HEK293 (cell line): ENCODE data around the gene ZCCHC12.

Experiments used
- CTCF ChIA-PET: fragments of 350-600 bp; formaldehyde crosslinking; extraction: SDS; loops from one replicate; lab custom pipeline; 2021; ENCODE audit warnings: antibody characterized with exemption; lab: Yijun Ruan, JAX
- POLR2A ChIA-PET: fragments of 300-600 bp; formaldehyde crosslinking; extraction: SDS; loops from one replicate; lab custom pipeline; 2020; ENCODE audit warnings: antibody characterized with exemption, inconsistent platforms; lab: Yijun Ruan, JAX
- H3K27ac ChIP-seq: fragments of 200-500 bp; sonication (Bioruptor generic); 2 replicates; pipeline ENCODE4 v1.5.1; 2014; ENCODE audit warnings: low read depth, low read length, control low read depth, inconsistent platforms; ENCODE audit errors: extremely low read depth
- H3K36me3 ChIP-seq, 2 experiments: fragments of 200-500 bp in 1 of 2; sonication (Bioruptor generic) in 1 of 2; 1 replicate in 1 of 2; 2 replicates in 1 of 2; pipeline ENCODE4 v1.5.1; 2014 to 2017; ENCODE audit warnings: inconsistent platforms in 2 of 2, low read length in 2 of 2; ENCODE audit not compliant: control insufficient read depth in 2 of 2, insufficient read depth in 1 of 2
- H3K4me1 ChIP-seq: fragments of 200-500 bp; sonication (Bioruptor generic); 2 replicates; pipeline ENCODE4 v1.5.1; 2014; ENCODE audit warnings: mild to moderate bottlenecking, low read length, inconsistent platforms; ENCODE audit not compliant: control insufficient read depth, insufficient read depth
- H3K4me3 ChIP-seq: 2 replicates; pipeline ENCODE4 v1.5.1; 2011; ENCODE audit warnings: low read depth, mild to moderate bottlenecking, control low read depth, low read length, moderate library complexity
- H3K9me3 ChIP-seq: fragments of 200-500 bp; sonication (Bioruptor generic); 2 replicates; pipeline ENCODE4 v1.5.1; 2014; ENCODE audit warnings: low read depth, low read length, inconsistent platforms; ENCODE audit not compliant: control insufficient read depth, insufficient read depth
- KLF10 ChIP-seq: fragments of 450-650 bp; IDR thresholded peaks from 2 replicates; pipeline ENCODE4 v1.5.1; 2018; ENCODE audit warnings: missing biosample characterization, mild to moderate bottlenecking, missing genetic modification characterization
- KLF16 ChIP-seq: fragments of 450-650 bp; formaldehyde crosslinking; IDR thresholded peaks from 2 replicates; pipeline ENCODE4 v1.5.1; 2017; ENCODE audit warnings: missing biosample characterization, missing genetic modification characterization
- PATZ1 ChIP-seq: fragments of 450-650 bp; formaldehyde crosslinking; IDR thresholded peaks from 2 replicates; pipeline ENCODE4 v1.5.1; 2016; ENCODE audit warnings: missing biosample characterization, missing genetic modification characterization
- PBX3 ChIP-seq: sonication (generic); formaldehyde crosslinking; IDR thresholded peaks from 2 replicates; pipeline ENCODE4 v1.8.1; 2022; ENCODE audit warnings: mild to moderate bottlenecking, moderate library complexity, missing genetic modification reagents
- SETDB1 ChIP-seq: IDR thresholded peaks from one replicate; pipeline ENCODE4 v1.6.1; 2017; ENCODE audit warnings: mild to moderate bottlenecking, low read length, moderate library complexity, mixed read lengths; ENCODE audit not compliant: insufficient read length
- ZBTB26 ChIP-seq: fragments of 450-650 bp; formaldehyde crosslinking; optimal IDR thresholded peaks from 2 replicates; pipeline ENCODE3; 2016; ENCODE audit warnings: missing biosample characterization, mild to moderate bottlenecking, missing genetic modification characterization
- ZNF184 ChIP-seq: fragments of 450-650 bp; IDR thresholded peaks from 2 replicates; pipeline ENCODE4 v1.5.1; 2018; ENCODE audit warnings: missing biosample characterization, mild to moderate bottlenecking, missing genetic modification characterization
- ZNF2 ChIP-seq: fragments of 450-650 bp; formaldehyde crosslinking; IDR thresholded peaks from 2 replicates; pipeline ENCODE4 v1.5.1; 2016; ENCODE audit warnings: missing biosample characterization, missing genetic modification characterization
- ZNF473 ChIP-seq: fragments of 450-650 bp; formaldehyde crosslinking; IDR thresholded peaks from 2 replicates; pipeline ENCODE4 v1.5.1; 2017; ENCODE audit warnings: missing biosample characterization, missing genetic modification characterization
- ZNF501 ChIP-seq: fragments of 450-650 bp; formaldehyde crosslinking; IDR thresholded peaks from 2 replicates; pipeline ENCODE4 v1.5.1; 2016; ENCODE audit warnings: missing biosample characterization, missing genetic modification characterization
- ZNF513 ChIP-seq: fragments of 450-650 bp; IDR thresholded peaks from 2 replicates; pipeline ENCODE4 v1.5.1; 2018; ENCODE audit warnings: missing biosample characterization, missing genetic modification characterization
- ZNF549 ChIP-seq: fragments of 450-650 bp; IDR thresholded peaks from 2 replicates; pipeline ENCODE4 v1.5.1; 2018; ENCODE audit warnings: missing biosample characterization, missing genetic modification characterization, mild to moderate bottlenecking, inconsistent platforms, moderate library complexity
- ZNF580 ChIP-seq: fragments of 450-650 bp; formaldehyde crosslinking; IDR thresholded peaks from 2 replicates; pipeline ENCODE4 v1.5.1; 2016; ENCODE audit warnings: missing biosample characterization, missing genetic modification characterization
- ZNF629 ChIP-seq: fragments of 450-650 bp; formaldehyde crosslinking; IDR thresholded peaks from 2 replicates; pipeline ENCODE4 v1.5.1; 2017; ENCODE audit warnings: missing biosample characterization, missing genetic modification characterization
- ZNF639 ChIP-seq: fragments of 450-650 bp; formaldehyde crosslinking; IDR thresholded peaks from 2 replicates; pipeline ENCODE4 v1.5.1; 2016; ENCODE audit warnings: missing biosample characterization, missing genetic modification characterization
- ZNF654 ChIP-seq: fragments of 450-650 bp; formaldehyde crosslinking; IDR thresholded peaks from 2 replicates; pipeline ENCODE4 v1.5.1; 2016; ENCODE audit warnings: low read depth, missing biosample characterization, missing genetic modification characterization
- ZNF660 ChIP-seq: fragments of 450-650 bp; IDR thresholded peaks from 2 replicates; pipeline ENCODE4 v1.5.1; 2018; ENCODE audit warnings: missing biosample characterization, mild to moderate bottlenecking, missing genetic modification characterization
- ZNF777 ChIP-seq: fragments of 450-650 bp; formaldehyde crosslinking; IDR thresholded peaks from 2 replicates; pipeline ENCODE4 v1.5.1; 2017; ENCODE audit warnings: missing biosample characterization, missing genetic modification characterization, borderline replicate concordance
- ZXDB ChIP-seq: fragments of 450-650 bp; formaldehyde crosslinking; IDR thresholded peaks from 2 replicates; pipeline ENCODE4 v1.5.1; 2016; ENCODE audit warnings: missing biosample characterization, missing genetic modification characterization

Gene ZCCHC12

GRCh38 chrX:118824173-118824730 is 628 bp downstream of the ZCCHC12 start (continued):
- TF ChIP-seq ZNF513 (no peak), KLF16 (tag by site-specific recombination) (peak; percentile 39; the same call in 1 of the 2 replicates), SETDB1 (no peak)

GRCh38 chrX:118825227-118825626 is 1.6 kb downstream of the ZCCHC12 start:
- no peaks in the 10 kb centered on the region for H3K9me3 ChIP-seq
- H3K4me1 ChIP-seq: no peaks in the 10 kb centered on the region
- no peak overlapping the region for H3K27ac ChIP-seq
- no peak overlapping the region for H3K4me3 ChIP-seq
- no peaks in the 10 kb centered on the region for H3K36me3 ChIP-seq
- ChIA-PET CTCF (interaction anchor here (0.6 to 5.0 kb wide), 3 partner anchors 13 to 1545 kb away, joined by 3 to 27 read pairs (median 5); no protein-coding TSS in a partner anchor), POLR2A (no interaction called here)
- no peak for TF ChIP-seq ZNF629 (tag by site-specific recombination)
- TF ChIP-seq, all 188 proteins: peak for 0

- H3K27ac ChIP-seq: no peak overlapping the region; the same call in 1 of the 2 replicates
- POLR2A ChIA-PET: interaction anchor here (0.7 kb wide), 1 partner anchor 16 kb away, joined by 4 read pairs; the partner anchor contains the start of gene ZCCHC12
- H3K36me3 ChIP-seq: no peaks in the 10 kb centered on the region; a peak in 1 of 3 replicates
- H3K4me1 ChIP-seq: no peaks in the 10 kb centered on the region
- H3K4me3 ChIP-seq: peak overlapping the region; percentile 25
- no peaks in the 10 kb centered on the region for H3K9me3 ChIP-seq
- CTCF ChIA-PET: interaction anchor here (0.6 to 3.1 kb wide), 24 partner anchors 9 to 344 kb away, joined by 3 to 27 read pairs (median 4); partner anchors contain the start of gene ZCCHC12
- TF ChIP-seq ZNF639 (tag by site-specific recombination): no peak
- TF ChIP-seq ZNF184 (tag by site-specific recombination): no peak
- no peak for TF ChIP-seq ZNF2 (tag by site-specific recombination)
- no peak for TF ChIP-seq ZNF473
- TF ChIP-seq ZNF777: no peak
- TF ChIP-seq ZXDB (tag by site-specific recombination): 0 out of 2 replicates have a peak, but pooled peaks have one; percentile 33
- no peak for TF ChIP-seq ZNF660 (tag by site-specific recombination)
- no peak for TF ChIP-seq KLF10 (tag by site-specific recombination)
- TF ChIP-seq ZBTB26 (tag by site-specific recombination): peak; percentile 49
- TF ChIP-seq PATZ1 (tag by site-specific recombination): peak; percentile 47; the same call in 1 of the 2 replicates
- TF ChIP-seq ZNF654 (tag by site-specific recombination): 0 out of 2 replicates have a peak, but pooled peaks have one; percentile 9
- 0 out of 2 replicates have a peak, but pooled peaks have one; percentile 23 for TF ChIP-seq ZNF580 (tag by site-specific recombination)
- TF ChIP-seq ZNF501 (tag by site-specific recombination): peak; percentile 51; the same call in 1 of the 2 replicates
- TF ChIP-seq PBX3: peak; percentile 37; the same call in 1 of the 2 replicates
- no peak for TF ChIP-seq ZNF549
Measured at GRCh38 chrX:118839334-118839958, 15.8 kb downstream of the ZCCHC12 start.
